Epithelial cell of esophagus (primary cell): ENCODE results near the gene CARMIL1.

Source experiments
- DNase-seq: peaks from one replicate; pipeline ENCODE4 v3.0.0; 2010; ENCODE audit warnings: low read depth
- H3K4me3 ChIP-seq: 2 replicates; pipeline ENCODE4 v1.5.1; 2011; ENCODE audit warnings: mild to moderate bottlenecking, low read length, control low read depth
- TF ChIP-seq, protein P1 (sequence below): IDR thresholded peaks from 2 replicates; pipeline ENCODE4 v1.5.1; 2011; ENCODE audit warnings: low read depth, mild to moderate bottlenecking, low read length, control low read depth, inconsistent platforms; ENCODE audit not compliant: insufficient read depth; ENCODE audit errors: missing control alignments

Gene CARMIL1

GRCh38 chr6:25641377-25641776, 362.2 kb downstream of the CARMIL1 start:
- H3K4me3 ChIP-seq: no peak overlapping the region
- TF ChIP-seq, protein P1, sequence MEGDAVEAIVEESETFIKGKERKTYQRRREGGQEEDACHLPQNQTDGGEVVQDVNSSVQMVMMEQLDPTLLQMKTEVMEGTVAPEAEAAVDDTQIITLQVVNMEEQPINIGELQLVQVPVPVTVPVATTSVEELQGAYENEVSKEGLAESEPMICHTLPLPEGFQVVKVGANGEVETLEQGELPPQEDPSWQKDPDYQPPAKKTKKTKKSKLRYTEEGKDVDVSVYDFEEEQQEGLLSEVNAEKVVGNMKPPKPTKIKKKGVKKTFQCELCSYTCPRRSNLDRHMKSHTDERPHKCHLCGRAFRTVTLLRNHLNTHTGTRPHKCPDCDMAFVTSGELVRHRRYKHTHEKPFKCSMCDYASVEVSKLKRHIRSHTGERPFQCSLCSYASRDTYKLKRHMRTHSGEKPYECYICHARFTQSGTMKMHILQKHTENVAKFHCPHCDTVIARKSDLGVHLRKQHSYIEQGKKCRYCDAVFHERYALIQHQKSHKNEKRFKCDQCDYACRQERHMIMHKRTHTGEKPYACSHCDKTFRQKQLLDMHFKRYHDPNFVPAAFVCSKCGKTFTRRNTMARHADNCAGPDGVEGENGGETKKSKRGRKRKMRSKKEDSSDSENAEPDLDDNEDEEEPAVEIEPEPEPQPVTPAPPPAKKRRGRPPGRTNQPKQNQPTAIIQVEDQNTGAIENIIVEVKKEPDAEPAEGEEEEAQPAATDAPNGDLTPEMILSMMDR: no peak
- DNase-seq: no peak

- no peak overlapping the region for H3K4me3 ChIP-seq
- TF ChIP-seq, protein P1: no peak
- DNase-seq: no peak
Observed at GRCh38 chr6:25641940-25642666, 362.9 kb downstream of the CARMIL1 start.

GRCh38 chr6:25642667-25643328, 363.6 kb downstream of the CARMIL1 start:
- DNase-seq: no peak
- TF ChIP-seq, protein P1: no peak
- no peak overlapping the region for H3K4me3 ChIP-seq

DNA sequence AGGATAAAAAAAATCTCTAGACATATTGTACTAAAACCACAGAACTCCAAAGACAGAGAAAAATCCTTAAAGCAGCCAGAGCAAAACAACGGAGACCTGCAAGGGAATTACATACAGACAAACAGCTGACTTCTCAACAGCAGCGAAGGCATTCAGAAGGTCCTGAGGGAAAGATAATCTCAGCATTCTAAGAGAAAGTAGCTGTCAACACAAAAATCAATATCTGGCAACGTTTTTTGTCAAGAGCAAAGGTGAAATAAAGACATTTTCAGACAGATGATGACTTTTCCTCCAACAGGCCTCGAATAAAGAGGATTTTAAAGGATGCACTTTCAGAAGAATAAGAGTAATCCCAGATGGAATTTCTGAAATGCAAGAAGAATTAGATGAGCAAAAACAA, 366.7 kb downstream of the CARMIL1 start:
- TF ChIP-seq, protein P1: no peak
- no peak overlapping the region for H3K4me3 ChIP-seq
- no peak for DNase-seq

- DNase-seq: no peak
- TF ChIP-seq, protein P1: no peak
- no peak overlapping the region for H3K4me3 ChIP-seq
Observed at GRCh38 chr6:25649611-25650010, 370.4 kb downstream of the CARMIL1 start.

DNA sequence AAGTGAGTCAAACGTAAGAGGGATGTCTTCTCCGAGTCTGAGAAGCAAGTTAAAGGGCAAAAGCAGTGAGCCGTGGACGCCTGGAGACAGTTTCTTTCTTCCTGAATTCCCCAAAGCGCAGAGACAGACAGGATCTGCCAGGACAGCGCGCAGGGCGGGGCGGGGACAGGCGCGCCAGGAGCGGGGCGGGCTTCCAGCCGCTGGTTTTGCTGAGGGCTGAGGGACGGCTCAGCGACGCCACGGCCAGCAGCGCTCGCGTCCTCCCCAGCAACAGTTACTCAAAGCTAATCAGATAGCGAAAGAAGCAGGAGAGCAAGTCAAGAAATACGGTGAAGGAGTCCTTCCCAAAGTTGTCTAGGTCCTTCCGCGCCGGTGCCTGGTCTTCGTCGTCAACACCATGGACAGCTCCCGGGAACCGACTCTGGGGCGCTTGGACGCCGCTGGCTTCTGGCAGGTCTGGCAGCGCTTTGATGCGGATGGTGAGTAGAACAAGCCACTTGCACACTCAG, 372.9 kb downstream of the CARMIL1 start, which contains the start of gene SCGN:
SCGN (plus strand) TSS at position 209 of the 509 bp plus-strand sequence; CDS start at position 398, 189 bp downstream.
- peak; percentile 76 for DNase-seq
- TF ChIP-seq, protein P1: no peak
- no peak within 1 kb of the TSS for H3K4me3 ChIP-seq
